H1 (cell line): Measurements from ENCODE around the gene DCTN2. TPM values are rescaled to one million over a fixed set of nuclear protein-coding genes. Genes with fewer than 3 reads are reported as not detected.

ENCODE experiments used
- CHD1 ChIP-seq: IDR thresholded peaks from 2 replicates; pipeline ENCODE4 v1.6.1; 2012; ENCODE audit warnings: low read depth, low read length, improper control_type of control experiment
- TAF7 ChIP-seq: optimal IDR thresholded peaks from 2 replicates; pipeline ENCODE3; 2011; ENCODE audit warnings: low read depth, mild to moderate bottlenecking, inconsistent platforms, low read length, moderate library complexity, borderline replicate concordance
- YY1 ChIP-seq: IDR thresholded peaks from 2 replicates; pipeline ENCODE4 v1.6.1; 2011; ENCODE audit warnings: low read depth, mild to moderate bottlenecking, low read length
- polyA plus RNA-seq, 7 experiments: library from polyadenylated mRNA; depleted of rRNA in 3 of 7; stranded (reverse) in 5 of 7; unstranded in 2 of 7; fragments of >200 nt in 5 of 7; fragments of 200-250 nt in 2 of 7; gene quantifications; 1 replicate in 5 of 7; 2 replicates in 1 of 7; 4 replicates in 1 of 7; pipeline versions ENCODE4 v1.2.1 to v1.2.3, GENCODE V29; 2011 to 2013; ENCODE audit warnings: missing spikeins in 2 of 7, mixed read lengths in 2 of 7
- total RNA-seq: library from RNA; stranded (reverse); fragmentation: NEBNext Ultra II Directional; extraction: Animal tissue kit (Norgen Biotek cat#: 25700); gene quantifications from 2 replicates; pipeline ENCODE4 v1.2.1, GENCODE V29; 2021
- TF ChIP-seq, protein P1 (sequence below): fragments of 300-600 bp; sonication (generic); IDR thresholded peaks from 2 replicates; pipeline ENCODE4 v1.7.1; 2012; ENCODE audit warnings: low read length, moderate library complexity, mild to moderate bottlenecking, inconsistent platforms; ENCODE audit not compliant: insufficient replicate concordance
- TF ChIP-seq, protein P2 (sequence below), 3 experiments: IDR thresholded peaks; 1 replicate in 2 of 3; 2 replicates in 1 of 3; pipeline versions ENCODE4 v1.5.1 to v1.6.1; 2011; ENCODE audit warnings: low read length in 3 of 3, mild to moderate bottlenecking in 3 of 3, inconsistent platforms in 2 of 3, low read depth in 1 of 3, moderate library complexity in 1 of 3; ENCODE audit not compliant: insufficient read depth in 1 of 3; ENCODE audit errors: control extremely low read depth in 1 of 3

The DCTN2 gene
- total and polyA plus RNA-seq, 2 of the 8 experiments (the other 6 are each of a cell fraction or from before 2014, with no cell fraction given) = 90.3 to 91.9 TPM

DNA sequence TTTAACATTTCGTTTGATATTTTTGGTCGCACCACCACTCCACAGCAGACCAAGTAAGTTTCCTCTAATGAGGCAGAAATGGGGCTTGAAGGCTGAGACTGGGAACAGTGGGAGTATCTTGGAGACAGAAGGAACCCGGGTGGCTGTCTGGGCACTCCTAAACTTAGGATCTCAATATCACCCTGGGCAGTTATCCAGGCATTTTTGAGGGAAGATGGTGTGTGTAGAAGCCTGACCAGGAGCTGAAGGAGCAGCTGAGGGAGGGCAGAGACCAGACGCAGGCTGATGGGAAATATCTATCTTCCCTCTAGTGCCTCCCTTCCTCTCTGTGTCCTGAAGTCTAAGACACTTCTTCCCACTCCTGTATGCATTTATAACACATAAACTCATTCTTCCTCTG lies 48.4 kb downstream of the DCTN2 start (continued):
- TF ChIP-seq, protein P1, sequence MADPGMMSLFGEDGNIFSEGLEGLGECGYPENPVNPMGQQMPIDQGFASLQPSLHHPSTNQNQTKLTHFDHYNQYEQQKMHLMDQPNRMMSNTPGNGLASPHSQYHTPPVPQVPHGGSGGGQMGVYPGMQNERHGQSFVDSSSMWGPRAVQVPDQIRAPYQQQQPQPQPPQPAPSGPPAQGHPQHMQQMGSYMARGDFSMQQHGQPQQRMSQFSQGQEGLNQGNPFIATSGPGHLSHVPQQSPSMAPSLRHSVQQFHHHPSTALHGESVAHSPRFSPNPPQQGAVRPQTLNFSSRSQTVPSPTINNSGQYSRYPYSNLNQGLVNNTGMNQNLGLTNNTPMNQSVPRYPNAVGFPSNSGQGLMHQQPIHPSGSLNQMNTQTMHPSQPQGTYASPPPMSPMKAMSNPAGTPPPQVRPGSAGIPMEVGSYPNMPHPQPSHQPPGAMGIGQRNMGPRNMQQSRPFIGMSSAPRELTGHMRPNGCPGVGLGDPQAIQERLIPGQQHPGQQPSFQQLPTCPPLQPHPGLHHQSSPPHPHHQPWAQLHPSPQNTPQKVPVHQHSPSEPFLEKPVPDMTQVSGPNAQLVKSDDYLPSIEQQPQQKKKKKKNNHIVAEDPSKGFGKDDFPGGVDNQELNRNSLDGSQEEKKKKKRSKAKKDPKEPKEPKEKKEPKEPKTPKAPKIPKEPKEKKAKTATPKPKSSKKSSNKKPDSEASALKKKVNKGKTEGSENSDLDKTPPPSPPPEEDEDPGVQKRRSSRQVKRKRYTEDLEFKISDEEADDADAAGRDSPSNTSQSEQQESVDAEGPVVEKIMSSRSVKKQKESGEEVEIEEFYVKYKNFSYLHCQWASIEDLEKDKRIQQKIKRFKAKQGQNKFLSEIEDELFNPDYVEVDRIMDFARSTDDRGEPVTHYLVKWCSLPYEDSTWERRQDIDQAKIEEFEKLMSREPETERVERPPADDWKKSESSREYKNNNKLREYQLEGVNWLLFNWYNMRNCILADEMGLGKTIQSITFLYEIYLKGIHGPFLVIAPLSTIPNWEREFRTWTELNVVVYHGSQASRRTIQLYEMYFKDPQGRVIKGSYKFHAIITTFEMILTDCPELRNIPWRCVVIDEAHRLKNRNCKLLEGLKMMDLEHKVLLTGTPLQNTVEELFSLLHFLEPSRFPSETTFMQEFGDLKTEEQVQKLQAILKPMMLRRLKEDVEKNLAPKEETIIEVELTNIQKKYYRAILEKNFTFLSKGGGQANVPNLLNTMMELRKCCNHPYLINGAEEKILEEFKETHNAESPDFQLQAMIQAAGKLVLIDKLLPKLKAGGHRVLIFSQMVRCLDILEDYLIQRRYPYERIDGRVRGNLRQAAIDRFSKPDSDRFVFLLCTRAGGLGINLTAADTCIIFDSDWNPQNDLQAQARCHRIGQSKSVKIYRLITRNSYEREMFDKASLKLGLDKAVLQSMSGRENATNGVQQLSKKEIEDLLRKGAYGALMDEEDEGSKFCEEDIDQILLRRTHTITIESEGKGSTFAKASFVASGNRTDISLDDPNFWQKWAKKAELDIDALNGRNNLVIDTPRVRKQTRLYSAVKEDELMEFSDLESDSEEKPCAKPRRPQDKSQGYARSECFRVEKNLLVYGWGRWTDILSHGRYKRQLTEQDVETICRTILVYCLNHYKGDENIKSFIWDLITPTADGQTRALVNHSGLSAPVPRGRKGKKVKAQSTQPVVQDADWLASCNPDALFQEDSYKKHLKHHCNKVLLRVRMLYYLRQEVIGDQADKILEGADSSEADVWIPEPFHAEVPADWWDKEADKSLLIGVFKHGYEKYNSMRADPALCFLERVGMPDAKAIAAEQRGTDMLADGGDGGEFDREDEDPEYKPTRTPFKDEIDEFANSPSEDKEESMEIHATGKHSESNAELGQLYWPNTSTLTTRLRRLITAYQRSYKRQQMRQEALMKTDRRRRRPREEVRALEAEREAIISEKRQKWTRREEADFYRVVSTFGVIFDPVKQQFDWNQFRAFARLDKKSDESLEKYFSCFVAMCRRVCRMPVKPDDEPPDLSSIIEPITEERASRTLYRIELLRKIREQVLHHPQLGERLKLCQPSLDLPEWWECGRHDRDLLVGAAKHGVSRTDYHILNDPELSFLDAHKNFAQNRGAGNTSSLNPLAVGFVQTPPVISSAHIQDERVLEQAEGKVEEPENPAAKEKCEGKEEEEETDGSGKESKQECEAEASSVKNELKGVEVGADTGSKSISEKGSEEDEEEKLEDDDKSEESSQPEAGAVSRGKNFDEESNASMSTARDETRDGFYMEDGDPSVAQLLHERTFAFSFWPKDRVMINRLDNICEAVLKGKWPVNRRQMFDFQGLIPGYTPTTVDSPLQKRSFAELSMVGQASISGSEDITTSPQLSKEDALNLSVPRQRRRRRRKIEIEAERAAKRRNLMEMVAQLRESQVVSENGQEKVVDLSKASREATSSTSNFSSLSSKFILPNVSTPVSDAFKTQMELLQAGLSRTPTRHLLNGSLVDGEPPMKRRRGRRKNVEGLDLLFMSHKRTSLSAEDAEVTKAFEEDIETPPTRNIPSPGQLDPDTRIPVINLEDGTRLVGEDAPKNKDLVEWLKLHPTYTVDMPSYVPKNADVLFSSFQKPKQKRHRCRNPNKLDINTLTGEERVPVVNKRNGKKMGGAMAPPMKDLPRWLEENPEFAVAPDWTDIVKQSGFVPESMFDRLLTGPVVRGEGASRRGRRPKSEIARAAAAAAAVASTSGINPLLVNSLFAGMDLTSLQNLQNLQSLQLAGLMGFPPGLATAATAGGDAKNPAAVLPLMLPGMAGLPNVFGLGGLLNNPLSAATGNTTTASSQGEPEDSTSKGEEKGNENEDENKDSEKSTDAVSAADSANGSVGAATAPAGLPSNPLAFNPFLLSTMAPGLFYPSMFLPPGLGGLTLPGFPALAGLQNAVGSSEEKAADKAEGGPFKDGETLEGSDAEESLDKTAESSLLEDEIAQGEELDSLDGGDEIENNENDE = no peak
- no peak for TF ChIP-seq YY1
- TF ChIP-seq, protein P2, sequence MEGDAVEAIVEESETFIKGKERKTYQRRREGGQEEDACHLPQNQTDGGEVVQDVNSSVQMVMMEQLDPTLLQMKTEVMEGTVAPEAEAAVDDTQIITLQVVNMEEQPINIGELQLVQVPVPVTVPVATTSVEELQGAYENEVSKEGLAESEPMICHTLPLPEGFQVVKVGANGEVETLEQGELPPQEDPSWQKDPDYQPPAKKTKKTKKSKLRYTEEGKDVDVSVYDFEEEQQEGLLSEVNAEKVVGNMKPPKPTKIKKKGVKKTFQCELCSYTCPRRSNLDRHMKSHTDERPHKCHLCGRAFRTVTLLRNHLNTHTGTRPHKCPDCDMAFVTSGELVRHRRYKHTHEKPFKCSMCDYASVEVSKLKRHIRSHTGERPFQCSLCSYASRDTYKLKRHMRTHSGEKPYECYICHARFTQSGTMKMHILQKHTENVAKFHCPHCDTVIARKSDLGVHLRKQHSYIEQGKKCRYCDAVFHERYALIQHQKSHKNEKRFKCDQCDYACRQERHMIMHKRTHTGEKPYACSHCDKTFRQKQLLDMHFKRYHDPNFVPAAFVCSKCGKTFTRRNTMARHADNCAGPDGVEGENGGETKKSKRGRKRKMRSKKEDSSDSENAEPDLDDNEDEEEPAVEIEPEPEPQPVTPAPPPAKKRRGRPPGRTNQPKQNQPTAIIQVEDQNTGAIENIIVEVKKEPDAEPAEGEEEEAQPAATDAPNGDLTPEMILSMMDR (IDR thresholded peaks at IDR 0.05; ENCODE audit: control extremely low read depth in 1 of 3, insufficient read depth in 1 of 3, low read depth in 1 of 3, low read length in 3 of 3) = no peak
- TF ChIP-seq CHD1 = no peak
- no peak for TF ChIP-seq TAF7
- TF ChIP-seq, all 59 proteins: peak for 0
